IMR-90 (cell line): ENCODE measurements around the gene RCBTB2. TPM values are rescaled to one million over a fixed set of nuclear protein-coding genes. Genes with fewer than 3 reads are reported as not detected.

Source experiments
- ATAC-seq: fragments of 200-7000 bp; cut with Tn5 transposase; 2 replicates; pipeline ENCODE4 v1.9.1; 2020; ENCODE audit warnings: low read depth, mild to moderate bottlenecking, moderate library complexity
- BruUV-seq: library from RNA; stranded (reverse); fragments of 400-500 nt; replicated peaks from 2 replicates; lab custom pipeline; 2021; lab: Mats Ljungman, UMichigan
- CTCF ChIA-PET: fragments of 300-600 bp; formaldehyde crosslinking; extraction: SDS; loops from one replicate; lab custom pipeline; 2021; ENCODE audit warnings: antibody characterized with exemption; lab: Yijun Ruan, JAX
- POLR2A ChIA-PET: fragments of 300-600 bp; sonication (Branson Sonifier 250); formaldehyde crosslinking; loops from one replicate; lab custom pipeline; 2022; ENCODE audit warnings: antibody characterized with exemption; ENCODE audit not compliant: unreplicated experiment; lab: Charles Lee
- DNase-seq: peaks from one replicate; pipeline ENCODE4 v3.0.0; 2013
- H2AFZ ChIP-seq: replicated peaks from 2 replicates; pipeline ENCODE3; 2013; ENCODE audit warnings: low read length, mild to moderate bottlenecking; ENCODE audit not compliant: poor library complexity
- H2AK5ac ChIP-seq: 2 replicates; pipeline ENCODE4 v1.6.1; 2013; ENCODE audit warnings: low read depth, low read length, inconsistent platforms
- H2AK9ac ChIP-seq: replicated peaks from 2 replicates; pipeline ENCODE3; 2013; ENCODE audit warnings: mild to moderate bottlenecking, low read depth, low read length, moderate library complexity; ENCODE audit not compliant: poor library complexity
- H2BK120ac ChIP-seq: 2 replicates; pipeline ENCODE4 v1.6.1; 2013; ENCODE audit warnings: low read depth, low read length, inconsistent platforms
- H2BK15ac ChIP-seq: 3 replicates; pipeline ENCODE4 v1.6.1; 2013; ENCODE audit warnings: low read depth, low read length, inconsistent platforms
- H2BK20ac ChIP-seq: 2 replicates; pipeline ENCODE4 v1.6.1; 2013; ENCODE audit warnings: low read depth, mild to moderate bottlenecking, inconsistent platforms, low read length, moderate library complexity
- H2BK5ac ChIP-seq: 2 replicates; pipeline ENCODE4 v1.6.1; 2013; ENCODE audit warnings: mild to moderate bottlenecking, low read depth, low read length, inconsistent platforms; ENCODE audit not compliant: poor library complexity, severe bottlenecking
- H3K14ac ChIP-seq: replicated peaks from 2 replicates; pipeline ENCODE4 v1.6.1; 2013; ENCODE audit warnings: low read depth, low read length, inconsistent platforms
- H3K18ac ChIP-seq: 2 replicates; pipeline ENCODE4 v1.6.1; 2013; ENCODE audit warnings: low read depth, low read length, control low read depth
- H3K23ac ChIP-seq: 2 replicates; pipeline ENCODE4 v1.6.1; 2013; ENCODE audit warnings: low read depth, low read length, inconsistent platforms
- H3K27ac ChIP-seq: 2 replicates; pipeline ENCODE4 v1.5.1; 2013; ENCODE audit warnings: mild to moderate bottlenecking, control low read depth, low read length; ENCODE audit not compliant: insufficient read depth
- H3K27me3 ChIP-seq: 2 replicates; pipeline ENCODE4 v1.6.1; 2013; ENCODE audit warnings: low read length; ENCODE audit not compliant: control insufficient read depth, insufficient read depth
- H3K36me3 ChIP-seq: 2 replicates; pipeline ENCODE4 v1.6.1; 2013; ENCODE audit warnings: low read length, mixed read lengths; ENCODE audit not compliant: control insufficient read depth, insufficient read depth
- H3K4ac ChIP-seq: 2 replicates; pipeline ENCODE4 v1.6.1; 2013; ENCODE audit warnings: low read depth, low read length, inconsistent platforms
- H3K4me1 ChIP-seq: 2 replicates; pipeline ENCODE4 v1.6.1; 2013; ENCODE audit warnings: low read length, mixed read lengths; ENCODE audit not compliant: control insufficient read depth, insufficient read depth
- H3K4me2 ChIP-seq: 2 replicates; pipeline ENCODE4 v1.6.1; 2013; ENCODE audit warnings: low read depth, mild to moderate bottlenecking, control low read depth, low read length, moderate library complexity
- H3K4me3 ChIP-seq: 2 replicates; pipeline ENCODE4 v1.5.1; 2013; ENCODE audit warnings: low read depth, mild to moderate bottlenecking, control low read depth, low read length, moderate library complexity; ENCODE audit not compliant: insufficient read depth
- H3K56ac ChIP-seq: 2 replicates; pipeline ENCODE4 v1.6.1; 2013; ENCODE audit warnings: low read length, inconsistent platforms; ENCODE audit not compliant: insufficient read depth; ENCODE audit errors: extremely low read depth
- H3K79me1 ChIP-seq, 2 experiments: 2 replicates each; pipeline ENCODE4 v1.6.1; 2013; ENCODE audit warnings: low read length in 2 of 2, inconsistent platforms in 1 of 2, low read depth in 1 of 2
- H3K9ac ChIP-seq: 2 replicates; pipeline ENCODE4 v1.6.1; 2013; ENCODE audit warnings: low read depth, low read length, control low read depth
- H3K9me1 ChIP-seq: 2 replicates; pipeline ENCODE4 v1.6.1; 2013; ENCODE audit warnings: low read length, inconsistent platforms; ENCODE audit not compliant: insufficient read depth
- H3K9me3 ChIP-seq: 2 replicates; pipeline ENCODE4 v1.6.1; 2013; ENCODE audit warnings: low read length; ENCODE audit not compliant: control insufficient read depth, insufficient read depth
- H4K20me1 ChIP-seq: 2 replicates; pipeline ENCODE4 v1.6.1; 2013; ENCODE audit warnings: low read length, inconsistent platforms; ENCODE audit not compliant: insufficient read depth
- H4K5ac ChIP-seq: 2 replicates; pipeline ENCODE4 v1.6.1; 2013; ENCODE audit warnings: mild to moderate bottlenecking, low read depth, low read length, control low read depth
- H4K8ac ChIP-seq, 2 experiments: 2 replicates each; pipeline ENCODE4 v1.6.1; 2013; ENCODE audit warnings: low read depth in 2 of 2, low read length in 2 of 2, control low read depth in 1 of 2, inconsistent platforms in 1 of 2
- H4K91ac ChIP-seq: 2 replicates; pipeline ENCODE4 v1.6.1; 2013; ENCODE audit warnings: low read depth, low read length, inconsistent platforms; ENCODE audit not compliant: insufficient read depth
- BHLHE40 ChIP-seq: fragments of 150-350 bp; IDR thresholded peaks from 2 replicates; pipeline ENCODE4 v1.6.1; 2016; ENCODE audit warnings: mild to moderate bottlenecking, low read depth, low read length
- RFX5 ChIP-seq: IDR thresholded peaks from 2 replicates; pipeline ENCODE4 v1.8.0; 2012; ENCODE audit warnings: low read depth, mild to moderate bottlenecking, low read length, moderate library complexity
- WGBS, 2 experiments: methylation state at CpG; one replicate each; pipeline versions ENCODE4 v1.1.5 to v1.1.7; 2013; ENCODE audit warnings: missing lambda C conversion rate in 2 of 2; ENCODE audit not compliant: insufficient read length in 1 of 2; ENCODE audit errors: extremely low coverage in 2 of 2; 5-methylcytosine and 5-hydroxymethylcytosine counted together
- dilution Hi-C: fragments of 300-500 bp; cut with HindIII; formaldehyde crosslinking; loops from one replicate; pipeline ENCODE4 v1.14.3; 2018; ENCODE audit warnings: low sequenced_read_pairs; ENCODE audit not compliant: unreplicated experiment
- in situ Hi-C: fragments of 300-500 bp; cut with MboI; formaldehyde crosslinking; loops from 3 replicates; pipeline ENCODE4 v1.14.3; 2019; ENCODE audit warnings: low sequenced_read_pairs, inconsistent platforms, mixed read lengths
- intact Hi-C: fragments of 100-400 bp; cut with micrococcal nuclease; formaldehyde crosslinking; loops from 2 replicates; pipeline ENCODE4 v1.10.0; 2022
- polyA plus RNA-seq, 3 experiments: library from polyadenylated mRNA; depleted of rRNA; stranded (reverse); fragments of >200 nt; gene quantifications; 2 replicates each; pipeline ENCODE4 v1.2.3, GENCODE V29; 2012; ENCODE audit warnings: low replicate concordance in 1 of 3
- total RNA-seq: library from RNA; depleted of rRNA; stranded (reverse); fragments of >200 nt; gene quantifications from 2 replicates; pipeline ENCODE4 v1.2.3, GENCODE V29; 2012

Gene RCBTB2
- total and polyA plus RNA-seq, 2 of the 4 experiments (the other 2 are of a cell fraction): 4.0 to 5.2 TPM

DNA sequence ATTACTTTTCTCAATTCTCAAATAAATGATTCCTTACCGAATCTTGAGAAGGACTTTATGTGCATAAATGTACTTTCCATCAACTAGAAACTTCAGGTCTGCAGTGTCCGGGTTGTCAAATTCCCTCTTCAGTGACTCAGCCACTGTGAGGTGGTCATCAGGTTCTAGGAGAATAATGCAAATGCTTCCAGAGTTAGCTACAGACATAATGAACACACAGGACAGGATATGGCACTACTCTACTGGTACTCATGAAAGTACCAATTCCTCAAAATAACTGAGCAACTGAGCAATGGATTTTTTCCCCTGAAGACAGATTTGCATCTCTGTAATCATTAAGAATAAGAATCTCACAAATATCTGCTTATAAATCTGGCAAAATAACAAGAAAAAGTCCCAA is 31.2 kb downstream of the RCBTB2 start:
- in situ Hi-C loops: no loop called here
- H3K4me2 ChIP-seq: no peak overlapping the region
- H3K27ac ChIP-seq: no peak overlapping the region
- no peak overlapping the region for H3K18ac ChIP-seq
- no peaks in the 10 kb centered on the region for H3K27me3 ChIP-seq
- H2BK20ac ChIP-seq: no peak overlapping the region
- no peak overlapping the region for H3K4me3 ChIP-seq
- H2AK9ac ChIP-seq: no peak overlapping the region
- H4K20me1 ChIP-seq: no peaks in the 10 kb centered on the region; the same call in 1 of the 2 replicates
- H3K36me3 ChIP-seq: no peaks in the 10 kb centered on the region
- H4K5ac ChIP-seq: no peak overlapping the region
- dilution Hi-C loops: no loop called here
- intact Hi-C loops: no loop called here
- WGBS, 2 experiments: no CpG with 5 or more reads among the region's 2 CpGs
- H3K14ac ChIP-seq: no peak overlapping the region; the same call in 1 of the 2 replicates
- no peak overlapping the region for H2BK120ac ChIP-seq
- H2AK5ac ChIP-seq: no peak overlapping the region
- H3K9ac ChIP-seq: no peak overlapping the region
- H4K8ac ChIP-seq: no peak overlapping the region
- H2AFZ ChIP-seq: no peak overlapping the region
- ATAC-seq (no peak), DNase-seq (peak; percentile 23)
- H3K56ac ChIP-seq: no peak overlapping the region
- no TSS peak for BruUV-seq
- H3K23ac ChIP-seq: no peak overlapping the region
- no peaks in the 10 kb centered on the region for H3K79me1 ChIP-seq
- no peak overlapping the region for H2BK15ac ChIP-seq
- H3K4ac ChIP-seq: no peak overlapping the region
- H3K9me3 ChIP-seq: no peaks in the 10 kb centered on the region
- 0 out of 2 replicates have a peak, but pooled peaks have one; percentile 36 for TF ChIP-seq RFX5
- TF ChIP-seq BHLHE40: no peak
- POLR2A ChIA-PET: no interaction called here
- no peak overlapping the region for H2BK5ac ChIP-seq
- CTCF ChIA-PET: no interaction called here
- H4K91ac ChIP-seq: no peak overlapping the region
- peaks cover 12% of the 10 kb centered on the region for H3K4me1 ChIP-seq
- H3K9me1 ChIP-seq: peaks cover 6% of the 10 kb centered on the region
